ENCODE measurements around the gene ERBIN.

GRCh38 chr5:65914641-65915196, 11.7 kb upstream of the ERBIN start:
- TF ChIP-seq CTCF (IDR thresholded peaks at IDR 0.05; ENCODE audit: poor library complexity, severe bottlenecking) (no peak), RAD21 (conservative IDR thresholded peaks at IDR 0.05) (no peak), EZH2 (IDR thresholded peaks at IDR 0.05; ENCODE audit: borderline replicate concordance, insufficient read depth, low read length, poor library complexity, severe bottlenecking) (no peak), REST (IDR thresholded peaks at IDR 0.05; ENCODE audit: borderline replicate concordance) (no peak)
